HCT116 (cell line): Measurements from ENCODE around the gene PREB.

Experiments
- EGR1 ChIP-seq: IDR thresholded peaks from 2 replicates; pipeline ENCODE4 v1.6.1; 2012; ENCODE audit warnings: low read depth
- EZH2 ChIP-seq: fragments of 200-600 bp; sonication (generic); IDR thresholded peaks from 2 replicates; pipeline ENCODE4 v1.6.1; 2017; ENCODE audit warnings: antibody characterized with exemption, mixed run types
- EZH2phosphoT487 ChIP-seq: fragments of 200-600 bp; IDR thresholded peaks from 2 replicates; pipeline ENCODE4 v1.6.1; 2018; ENCODE audit warnings: antibody characterized with exemption, borderline replicate concordance
- FOSL1 ChIP-seq: IDR thresholded peaks from 2 replicates; pipeline ENCODE4 v1.6.1; 2012; ENCODE audit warnings: low read depth
- POLR2A ChIP-seq: IDR thresholded peaks from 2 replicates; pipeline ENCODE4 v1.7.0; 2011; ENCODE audit warnings: borderline replicate concordance; ENCODE audit not compliant: insufficient read depth, insufficient read length; ENCODE audit errors: extremely low read depth
- POLR2AphosphoS5 ChIP-seq: IDR thresholded peaks from 2 replicates; pipeline ENCODE4 v1.6.1; 2011; ENCODE audit warnings: mild to moderate bottlenecking, low read depth, low read length, moderate library complexity
- RAD21 ChIP-seq: IDR thresholded peaks from 2 replicates; pipeline ENCODE4 v1.6.1; 2012; ENCODE audit warnings: low read depth, mild to moderate bottlenecking
- SP1 ChIP-seq: IDR thresholded peaks from 2 replicates; pipeline ENCODE4 v1.6.1; 2012; ENCODE audit warnings: low read depth
- YY1 ChIP-seq: IDR thresholded peaks from 2 replicates; pipeline ENCODE4 v1.6.1; 2011; ENCODE audit warnings: low read length, low read depth, moderate library complexity, mild to moderate bottlenecking; ENCODE audit not compliant: insufficient replicate concordance; ENCODE audit errors: extremely low read depth
- TF ChIP-seq, protein P1 (sequence below), 3 experiments: fragments of 200-600 bp in 1 of 3; sonication (generic) in 1 of 3; IDR thresholded peaks in 2 of 3; conservative IDR thresholded peaks in 1 of 3; 2 replicates each; pipeline ENCODE4 v1.5.1; 2012 to 2017; ENCODE audit warnings: low read depth in 2 of 3, low read length in 2 of 3, antibody characterized with exemption in 1 of 3, borderline replicate concordance in 1 of 3, control low read depth in 1 of 3, mild to moderate bottlenecking in 1 of 3, mixed read lengths in 1 of 3, mixed run types in 1 of 3, moderate library complexity in 1 of 3; ENCODE audit not compliant: insufficient read depth in 1 of 3
- TF ChIP-seq, protein P2 (sequence below): IDR thresholded peaks from 2 replicates; pipeline ENCODE4 v1.6.1; 2012; ENCODE audit warnings: low read depth
- TF ChIP-seq, protein P3 (sequence below): IDR thresholded peaks from 2 replicates; pipeline ENCODE4 v1.6.1; 2012

DNA sequence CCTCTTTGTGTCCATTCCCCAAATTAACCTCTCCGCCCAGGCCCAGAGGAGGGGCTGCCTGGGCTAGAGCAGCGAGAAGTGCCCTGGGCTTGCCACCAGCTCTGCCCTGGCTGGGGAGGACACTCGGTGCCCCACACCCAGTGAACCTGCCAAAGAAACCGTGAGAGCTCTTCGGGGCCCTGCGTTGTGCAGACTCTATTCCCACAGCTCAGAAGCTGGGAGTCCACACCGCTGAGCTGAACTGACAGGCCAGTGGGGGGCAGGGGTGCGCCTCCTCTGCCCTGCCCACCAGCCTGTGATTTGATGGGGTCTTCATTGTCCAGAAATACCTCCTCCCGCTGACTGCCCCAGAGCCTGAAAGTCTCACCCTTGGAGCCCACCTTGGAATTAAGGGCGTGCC lies 34.4 kb downstream of the PREB start:
- TF ChIP-seq RAD21 (peak; percentile 23; the same call in 1 of the 2 replicates), POLR2A (no peak), YY1 (no peak), FOSL1 (no peak), EZH2 (no peak), SP1 (no peak), EZH2phosphoT487 (no peak), POLR2AphosphoS5 (no peak), EGR1 (no peak)
- TF ChIP-seq, protein P1, sequence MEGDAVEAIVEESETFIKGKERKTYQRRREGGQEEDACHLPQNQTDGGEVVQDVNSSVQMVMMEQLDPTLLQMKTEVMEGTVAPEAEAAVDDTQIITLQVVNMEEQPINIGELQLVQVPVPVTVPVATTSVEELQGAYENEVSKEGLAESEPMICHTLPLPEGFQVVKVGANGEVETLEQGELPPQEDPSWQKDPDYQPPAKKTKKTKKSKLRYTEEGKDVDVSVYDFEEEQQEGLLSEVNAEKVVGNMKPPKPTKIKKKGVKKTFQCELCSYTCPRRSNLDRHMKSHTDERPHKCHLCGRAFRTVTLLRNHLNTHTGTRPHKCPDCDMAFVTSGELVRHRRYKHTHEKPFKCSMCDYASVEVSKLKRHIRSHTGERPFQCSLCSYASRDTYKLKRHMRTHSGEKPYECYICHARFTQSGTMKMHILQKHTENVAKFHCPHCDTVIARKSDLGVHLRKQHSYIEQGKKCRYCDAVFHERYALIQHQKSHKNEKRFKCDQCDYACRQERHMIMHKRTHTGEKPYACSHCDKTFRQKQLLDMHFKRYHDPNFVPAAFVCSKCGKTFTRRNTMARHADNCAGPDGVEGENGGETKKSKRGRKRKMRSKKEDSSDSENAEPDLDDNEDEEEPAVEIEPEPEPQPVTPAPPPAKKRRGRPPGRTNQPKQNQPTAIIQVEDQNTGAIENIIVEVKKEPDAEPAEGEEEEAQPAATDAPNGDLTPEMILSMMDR (IDR thresholded peaks at IDR 0.05 in 2 of 3, conservative IDR thresholded peaks at IDR 0.05 in 1 of 3; ENCODE audit: borderline replicate concordance in 1 of 3, insufficient read depth in 1 of 3, low read depth in 2 of 3, low read length in 2 of 3): no peak
- TF ChIP-seq, protein P2, sequence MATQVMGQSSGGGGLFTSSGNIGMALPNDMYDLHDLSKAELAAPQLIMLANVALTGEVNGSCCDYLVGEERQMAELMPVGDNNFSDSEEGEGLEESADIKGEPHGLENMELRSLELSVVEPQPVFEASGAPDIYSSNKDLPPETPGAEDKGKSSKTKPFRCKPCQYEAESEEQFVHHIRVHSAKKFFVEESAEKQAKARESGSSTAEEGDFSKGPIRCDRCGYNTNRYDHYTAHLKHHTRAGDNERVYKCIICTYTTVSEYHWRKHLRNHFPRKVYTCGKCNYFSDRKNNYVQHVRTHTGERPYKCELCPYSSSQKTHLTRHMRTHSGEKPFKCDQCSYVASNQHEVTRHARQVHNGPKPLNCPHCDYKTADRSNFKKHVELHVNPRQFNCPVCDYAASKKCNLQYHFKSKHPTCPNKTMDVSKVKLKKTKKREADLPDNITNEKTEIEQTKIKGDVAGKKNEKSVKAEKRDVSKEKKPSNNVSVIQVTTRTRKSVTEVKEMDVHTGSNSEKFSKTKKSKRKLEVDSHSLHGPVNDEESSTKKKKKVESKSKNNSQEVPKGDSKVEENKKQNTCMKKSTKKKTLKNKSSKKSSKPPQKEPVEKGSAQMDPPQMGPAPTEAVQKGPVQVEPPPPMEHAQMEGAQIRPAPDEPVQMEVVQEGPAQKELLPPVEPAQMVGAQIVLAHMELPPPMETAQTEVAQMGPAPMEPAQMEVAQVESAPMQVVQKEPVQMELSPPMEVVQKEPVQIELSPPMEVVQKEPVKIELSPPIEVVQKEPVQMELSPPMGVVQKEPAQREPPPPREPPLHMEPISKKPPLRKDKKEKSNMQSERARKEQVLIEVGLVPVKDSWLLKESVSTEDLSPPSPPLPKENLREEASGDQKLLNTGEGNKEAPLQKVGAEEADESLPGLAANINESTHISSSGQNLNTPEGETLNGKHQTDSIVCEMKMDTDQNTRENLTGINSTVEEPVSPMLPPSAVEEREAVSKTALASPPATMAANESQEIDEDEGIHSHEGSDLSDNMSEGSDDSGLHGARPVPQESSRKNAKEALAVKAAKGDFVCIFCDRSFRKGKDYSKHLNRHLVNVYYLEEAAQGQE: no peak
- TF ChIP-seq, protein P3, sequence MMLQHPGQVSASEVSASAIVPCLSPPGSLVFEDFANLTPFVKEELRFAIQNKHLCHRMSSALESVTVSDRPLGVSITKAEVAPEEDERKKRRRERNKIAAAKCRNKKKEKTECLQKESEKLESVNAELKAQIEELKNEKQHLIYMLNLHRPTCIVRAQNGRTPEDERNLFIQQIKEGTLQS: no peak
